HepG2 (cell line): ENCODE data around the gene TCFL5. TPM values are rescaled to one million over a fixed set of nuclear protein-coding genes. Genes with fewer than 3 reads are reported as not detected.
A peak's percentile ranks its signal among the peaks of the same experiment; 100 is the strongest.

Experiments used
- DNMT1 ChIP-seq: sonication (generic); formaldehyde crosslinking; IDR thresholded peaks from 2 replicates; pipeline ENCODE4 v1.5.1; 2020; ENCODE audit warnings: mild to moderate bottlenecking, missing genetic modification reagents
- EHMT2 ChIP-seq: fragments of 200-600 bp; sonication (generic); IDR thresholded peaks from 2 replicates; pipeline ENCODE4 v1.7.0; 2017; ENCODE audit warnings: antibody characterized with exemption, low read depth, low read length, borderline replicate concordance
- ERF ChIP-seq: IDR thresholded peaks from 2 replicates; pipeline ENCODE4 v1.6.1; 2018; ENCODE audit warnings: missing biosample characterization, missing genetic modification reagents
- FOXK2 ChIP-seq: fragments of 450-650 bp; IDR thresholded peaks from 2 replicates; pipeline ENCODE4 v1.6.1; 2016
- HOXA3 ChIP-seq: sonication (generic); formaldehyde crosslinking; IDR thresholded peaks from 2 replicates; pipeline ENCODE4 v1.5.0; 2020; ENCODE audit warnings: missing genetic modification reagents
- HOXA7 ChIP-seq: sonication (generic); formaldehyde crosslinking; IDR thresholded peaks from 2 replicates; pipeline ENCODE4 v1.8.1; 2022; ENCODE audit warnings: mild to moderate bottlenecking, missing genetic modification reagents, moderate library complexity
- IKZF5 ChIP-seq: IDR thresholded peaks from 2 replicates; pipeline ENCODE4 v1.6.1; 2018; ENCODE audit warnings: missing genetic modification reagents, mild to moderate bottlenecking, missing compliant biosample characterization
- JUNB ChIP-seq: sonication (generic); formaldehyde crosslinking; IDR thresholded peaks from 2 replicates; pipeline ENCODE4 v1.8.0; 2022; ENCODE audit warnings: missing genetic modification reagents, mild to moderate bottlenecking, borderline replicate concordance
- KDM4B ChIP-seq: sonication (generic); formaldehyde crosslinking; IDR thresholded peaks from 2 replicates; pipeline ENCODE4 v1.4.0; 2020; ENCODE audit warnings: missing genetic modification reagents
- KLF9 ChIP-seq: IDR thresholded peaks from 2 replicates; pipeline ENCODE4 v1.6.1; 2016; ENCODE audit warnings: low read depth
- MTF2 ChIP-seq: sonication (generic); formaldehyde crosslinking; IDR thresholded peaks from 2 replicates; pipeline ENCODE4 v1.5.0; 2020; ENCODE audit warnings: missing genetic modification reagents, borderline replicate concordance
- MYNN ChIP-seq: sonication (generic); formaldehyde crosslinking; IDR thresholded peaks from 2 replicates; pipeline ENCODE4 v1.4.0; 2020; ENCODE audit warnings: mild to moderate bottlenecking, low read depth, missing genetic modification reagents
- NR2F6 ChIP-seq, 2 experiments: IDR thresholded peaks; 2 replicates each; pipeline ENCODE4 v1.6.1; 2016; ENCODE audit warnings: antibody characterized with exemption in 1 of 2, mild to moderate bottlenecking in 1 of 2
- RARG ChIP-seq: sonication (generic); formaldehyde crosslinking; IDR thresholded peaks from 2 replicates; pipeline ENCODE4 v1.4.0; 2020; ENCODE audit warnings: low read depth, mild to moderate bottlenecking, missing genetic modification reagents
- RBM22 ChIP-seq: fragments of 200-400 bp; formaldehyde crosslinking; optimal IDR thresholded peaks from 2 replicates; pipeline ENCODE3; 2017; ENCODE audit warnings: mild to moderate bottlenecking, low read length, moderate library complexity
- SMARCC2 ChIP-seq: fragments of 450-650 bp; IDR thresholded peaks from 2 replicates; pipeline ENCODE4 v1.6.1; 2017; ENCODE audit warnings: antibody characterized with exemption, mild to moderate bottlenecking
- SMARCE1 ChIP-seq: fragments of 450-650 bp; IDR thresholded peaks from 2 replicates; pipeline ENCODE4 v1.6.1; 2017; ENCODE audit warnings: borderline replicate concordance
- SMYD3 ChIP-seq: sonication (generic); formaldehyde crosslinking; IDR thresholded peaks from 2 replicates; pipeline ENCODE4 v1.8.1; 2023; ENCODE audit warnings: mild to moderate bottlenecking, missing genetic modification reagents
- SOX5 ChIP-seq: IDR thresholded peaks from 2 replicates; pipeline ENCODE4 v1.6.1; 2016; ENCODE audit warnings: borderline replicate concordance
- SP2 ChIP-seq: sonication (generic); formaldehyde crosslinking; IDR thresholded peaks from 2 replicates; pipeline ENCODE4 v1.5.1; 2020; ENCODE audit warnings: mild to moderate bottlenecking, missing genetic modification reagents
- ZBTB7A ChIP-seq: sonication (generic); formaldehyde crosslinking; IDR thresholded peaks from 2 replicates; pipeline ENCODE4 v1.8.0; 2022; ENCODE audit warnings: mild to moderate bottlenecking, missing genetic modification reagents
- ZFP36 ChIP-seq: fragments of 150-350 bp; IDR thresholded peaks from 2 replicates; pipeline ENCODE4 v1.6.1; 2018; ENCODE audit warnings: borderline replicate concordance, low read length, low read depth; ENCODE audit not compliant: partially characterized antibody
- ZNF101 ChIP-seq: sonication (generic); formaldehyde crosslinking; IDR thresholded peaks from 2 replicates; pipeline ENCODE4 v1.4.0; 2020; ENCODE audit warnings: mild to moderate bottlenecking, low read depth, missing genetic modification reagents, borderline replicate concordance
- ZNF234 ChIP-seq: sonication (generic); formaldehyde crosslinking; conservative IDR thresholded peaks from 2 replicates; pipeline ENCODE4 v1.5.1; 2020; ENCODE audit warnings: mild to moderate bottlenecking, missing genetic modification reagents
- ZNF597 ChIP-seq: sonication (generic); formaldehyde crosslinking; IDR thresholded peaks from 2 replicates; pipeline ENCODE4 v1.5.0; 2020; ENCODE audit warnings: missing genetic modification reagents
- ZNF598 ChIP-seq: sonication (generic); formaldehyde crosslinking; IDR thresholded peaks from 2 replicates; pipeline ENCODE4 v1.5.1; 2020; ENCODE audit warnings: mild to moderate bottlenecking, missing genetic modification reagents, borderline replicate concordance
- ZNF776 ChIP-seq: sonication (generic); formaldehyde crosslinking; IDR thresholded peaks from 2 replicates; pipeline ENCODE4 v1.4.0; 2020; ENCODE audit warnings: mild to moderate bottlenecking, missing genetic modification reagents
- polyA plus RNA-seq, 8 experiments: library from polyadenylated mRNA; depleted of rRNA in 3 of 8; stranded (reverse) in 7 of 8; unstranded in 1 of 8; fragments of >200 nt; fragmentation: Illumina TruSeq in 4 of 8; extraction: Trizol in 4 of 8; gene quantifications; 2 replicates each; pipeline versions ENCODE4 v1.2.1 to v1.2.3, GENCODE V29; 2011 to 2016; ENCODE audit warnings: low read depth in 4 of 8, missing spikeins in 1 of 8, mixed read lengths in 1 of 8; ENCODE audit not compliant: insufficient read depth in 1 of 8
- total RNA-seq, 5 experiments: library from RNA; depleted of rRNA; stranded (reverse); fragments of >200 nt; fragmentation: Illumina TruSeq; extraction: Trizol; gene quantifications; 2 replicates each; pipeline ENCODE4 v1.2.3, GENCODE V29; 2016; ENCODE audit warnings: low read depth in 1 of 5
- TF ChIP-seq, protein P1 (sequence below): sonication (generic); formaldehyde crosslinking; IDR thresholded peaks from 2 replicates; pipeline ENCODE4 v1.8.0; 2022; ENCODE audit warnings: mild to moderate bottlenecking, missing genetic modification reagents
- TF ChIP-seq, protein P2 (sequence below): sonication (generic); formaldehyde crosslinking; IDR thresholded peaks from 2 replicates; pipeline ENCODE4 v1.5.1; 2020; ENCODE audit warnings: mild to moderate bottlenecking, missing genetic modification reagents, borderline replicate concordance

Gene TCFL5
- total and polyA plus RNA-seq, 2 of the 13 experiments (the other 11 are each of a cell fraction or from before 2014, with no cell fraction given), result 14.8 to 20.0 TPM

DNA sequence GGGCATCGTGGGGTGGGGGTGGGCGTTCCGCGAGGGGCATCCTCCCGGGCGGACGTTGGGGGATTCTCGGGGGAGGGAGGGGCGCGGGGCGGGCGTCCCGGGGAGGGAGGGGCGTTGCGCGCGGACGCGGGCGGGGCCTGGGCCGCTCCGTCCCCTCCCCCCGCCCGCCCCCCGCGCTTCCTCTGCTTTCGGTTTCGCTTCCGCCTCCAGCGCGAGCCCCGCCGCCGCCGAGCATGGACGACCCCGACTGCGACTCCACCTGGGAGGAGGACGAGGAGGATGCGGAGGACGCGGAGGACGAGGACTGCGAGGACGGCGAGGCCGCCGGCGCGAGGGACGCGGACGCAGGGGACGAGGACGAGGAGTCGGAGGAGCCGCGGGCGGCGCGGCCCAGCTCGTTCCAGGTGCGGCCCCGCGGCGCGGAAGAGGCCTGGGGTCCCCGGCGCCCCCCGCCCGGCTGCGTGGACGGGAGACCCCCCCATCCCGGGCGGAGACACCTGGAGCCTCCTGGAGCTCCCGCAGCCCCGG, 56.9 kb downstream of the TCFL5 start, which contains the start of gene OGFR (continued):
- TF ChIP-seq IKZF5 (CRISPR knock-in tag) (no peak), ZNF598 (CRISPR knock-in tag) (no peak), HOXA3 (CRISPR knock-in tag) (peak; percentile 45; the same call in 1 of the 2 replicates), FOXK2 (no peak), SOX5 (CRISPR knock-in tag) (no peak), MYNN (no peak), KLF9 (CRISPR knock-in tag) (no peak), ERF (CRISPR knock-in tag) (peak; percentile 54; the same call in 1 of the 2 replicates), ZNF776 (no peak), SMYD3 (CRISPR knock-in tag) (no peak), ZNF597 (CRISPR knock-in tag) (no peak), ZNF234 (CRISPR knock-in tag) (no peak), DNMT1 (CRISPR knock-in tag) (peak; percentile 97; the same call in 1 of the 2 replicates), SP2 (CRISPR knock-in tag) (no peak; the same call in 1 of the 2 replicates), SMARCC2 (no peak), ZFP36 (no peak), MTF2 (CRISPR knock-in tag) (no peak; the same call in 1 of the 2 replicates), KDM4B (CRISPR knock-in tag) (peak; percentile 82; the same call in 1 of the 2 replicates), ZNF101 (CRISPR knock-in tag) (no peak), RARG (CRISPR knock-in tag) (no peak), HOXA7 (CRISPR knock-in tag) (no peak), NR2F6 (IDR thresholded peaks at IDR 0.05) (no peak), NR2F6 (CRISPR knock-in tag; IDR thresholded peaks at IDR 0.05) (peak; percentile 50; the same call in 1 of the 2 replicates), RBM22 (no peak), JUNB (no peak), EHMT2 (no peak), SMARCE1 (no peak), ZBTB7A (CRISPR knock-in tag) (0 out of 2 replicates have a peak, but pooled peaks have one; percentile 38)
- TF ChIP-seq, protein P1, sequence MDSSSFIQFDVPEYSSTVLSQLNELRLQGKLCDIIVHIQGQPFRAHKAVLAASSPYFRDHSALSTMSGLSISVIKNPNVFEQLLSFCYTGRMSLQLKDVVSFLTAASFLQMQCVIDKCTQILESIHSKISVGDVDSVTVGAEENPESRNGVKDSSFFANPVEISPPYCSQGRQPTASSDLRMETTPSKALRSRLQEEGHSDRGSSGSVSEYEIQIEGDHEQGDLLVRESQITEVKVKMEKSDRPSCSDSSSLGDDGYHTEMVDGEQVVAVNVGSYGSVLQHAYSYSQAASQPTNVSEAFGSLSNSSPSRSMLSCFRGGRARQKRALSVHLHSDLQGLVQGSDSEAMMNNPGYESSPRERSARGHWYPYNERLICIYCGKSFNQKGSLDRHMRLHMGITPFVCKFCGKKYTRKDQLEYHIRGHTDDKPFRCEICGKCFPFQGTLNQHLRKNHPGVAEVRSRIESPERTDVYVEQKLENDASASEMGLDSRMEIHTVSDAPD, result no peak
- TF ChIP-seq, protein P2, sequence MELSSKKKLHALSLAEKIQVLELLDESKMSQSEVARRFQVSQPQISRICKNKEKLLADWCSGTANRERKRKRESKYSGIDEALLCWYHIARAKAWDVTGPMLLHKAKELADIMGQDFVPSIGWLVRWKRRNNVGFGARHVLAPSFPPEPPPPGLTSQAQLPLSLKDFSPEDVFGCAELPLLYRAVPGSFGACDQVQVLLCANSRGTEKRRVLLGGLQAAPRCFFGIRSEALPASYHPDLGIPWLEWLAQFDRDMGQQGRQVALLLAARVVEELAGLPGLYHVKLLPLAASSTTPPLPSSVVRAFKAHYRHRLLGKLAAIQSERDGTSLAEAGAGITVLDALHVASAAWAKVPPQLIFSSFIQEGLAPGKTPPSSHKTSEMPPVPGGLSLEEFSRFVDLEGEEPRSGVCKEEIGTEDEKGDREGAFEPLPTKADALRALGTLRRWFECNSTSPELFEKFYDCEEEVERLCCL (CRISPR knock-in tag), result no peak
